MM.1S (cell line): ENCODE data around the gene TMEM126B.

Source experiments
- EZH2 ChIP-seq: fragments of 300-600 bp; sonication (generic); optimal IDR thresholded peaks from 2 replicates; pipeline ENCODE3; 2017; ENCODE audit warnings: low read depth, mild to moderate bottlenecking, antibody characterized with exemption, low read length, mixed read lengths
- EZH2phosphoT487 ChIP-seq: fragments of 300-600 bp; sonication (generic); IDR thresholded peaks from 2 replicates; pipeline ENCODE4 v1.6.1; 2018; ENCODE audit warnings: antibody characterized with exemption, low read length
- TF ChIP-seq, protein P1 (sequence below): fragments of 300-600 bp; sonication (generic); IDR thresholded peaks from 2 replicates; pipeline ENCODE4 v1.5.1; 2016; ENCODE audit warnings: antibody characterized with exemption, low read length, mixed read lengths

DNA sequence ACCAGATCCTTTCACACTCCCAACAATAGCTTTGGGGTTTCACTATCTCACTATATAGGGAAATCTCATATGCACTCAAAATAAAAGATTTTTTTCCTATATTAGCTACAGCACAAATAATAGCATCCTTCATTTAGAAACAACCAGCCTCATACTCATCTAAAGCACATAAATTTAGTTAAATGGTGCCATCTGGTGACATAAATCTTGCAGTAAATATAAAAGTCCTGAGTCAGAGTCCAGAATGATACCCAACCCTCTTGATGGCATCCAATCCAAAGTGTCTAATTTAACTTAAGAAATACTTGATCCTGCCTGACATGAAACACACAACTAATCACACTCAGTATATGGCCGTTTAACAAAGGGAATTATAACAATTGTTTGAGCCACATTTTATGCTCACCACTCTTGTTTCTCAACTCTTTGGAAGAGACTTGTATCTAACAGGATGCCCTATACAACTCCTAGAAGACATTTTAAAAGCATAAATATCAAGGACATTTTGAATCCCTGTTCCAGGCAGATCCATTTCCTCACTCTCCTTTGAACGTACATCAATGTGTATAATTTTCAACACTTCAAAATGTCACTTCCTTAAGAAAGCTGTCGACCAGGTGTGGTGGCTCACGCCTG is 37.4 kb upstream of the TMEM126B start:
- TF ChIP-seq, protein P1, sequence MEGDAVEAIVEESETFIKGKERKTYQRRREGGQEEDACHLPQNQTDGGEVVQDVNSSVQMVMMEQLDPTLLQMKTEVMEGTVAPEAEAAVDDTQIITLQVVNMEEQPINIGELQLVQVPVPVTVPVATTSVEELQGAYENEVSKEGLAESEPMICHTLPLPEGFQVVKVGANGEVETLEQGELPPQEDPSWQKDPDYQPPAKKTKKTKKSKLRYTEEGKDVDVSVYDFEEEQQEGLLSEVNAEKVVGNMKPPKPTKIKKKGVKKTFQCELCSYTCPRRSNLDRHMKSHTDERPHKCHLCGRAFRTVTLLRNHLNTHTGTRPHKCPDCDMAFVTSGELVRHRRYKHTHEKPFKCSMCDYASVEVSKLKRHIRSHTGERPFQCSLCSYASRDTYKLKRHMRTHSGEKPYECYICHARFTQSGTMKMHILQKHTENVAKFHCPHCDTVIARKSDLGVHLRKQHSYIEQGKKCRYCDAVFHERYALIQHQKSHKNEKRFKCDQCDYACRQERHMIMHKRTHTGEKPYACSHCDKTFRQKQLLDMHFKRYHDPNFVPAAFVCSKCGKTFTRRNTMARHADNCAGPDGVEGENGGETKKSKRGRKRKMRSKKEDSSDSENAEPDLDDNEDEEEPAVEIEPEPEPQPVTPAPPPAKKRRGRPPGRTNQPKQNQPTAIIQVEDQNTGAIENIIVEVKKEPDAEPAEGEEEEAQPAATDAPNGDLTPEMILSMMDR = peak; percentile 44
- TF ChIP-seq EZH2 (no peak), EZH2phosphoT487 (no peak)
